Astrocyte (in vitro differentiated cells and primary cell): ENCODE results near the gene NUCB2. TPM values are rescaled to one million over a fixed set of nuclear protein-coding genes. Genes with fewer than 3 reads are reported as not detected.

Source experiments
- DNase-seq: peaks from one replicate; pipeline ENCODE4 v3.0.0-alpha.2; 2010; ENCODE audit warnings: low read depth
- FAIRE-seq: peaks from 2 replicates; lab custom pipeline; 2011; peaks lifted over from hg19 to GRCh38; lab: Jason Lieb, UNC
- H2AFZ ChIP-seq: 2 replicates; pipeline ENCODE4 v1.6.0; 2012; ENCODE audit warnings: low read depth, low read length, inconsistent platforms
- H3K27ac ChIP-seq: 2 replicates; pipeline ENCODE4 v1.5.1; 2011; ENCODE audit warnings: low read depth, low read length, inconsistent platforms
- H3K27me3 ChIP-seq: 2 replicates; pipeline ENCODE4 v1.6.0; 2011; ENCODE audit warnings: low read length, inconsistent platforms; ENCODE audit not compliant: insufficient read depth
- H3K36me3 ChIP-seq: 2 replicates; pipeline ENCODE4 v1.5.1; 2011; ENCODE audit warnings: low read length, inconsistent platforms; ENCODE audit not compliant: insufficient read depth
- H3K4me1 ChIP-seq: 2 replicates; pipeline ENCODE4 v1.5.1; 2011; ENCODE audit warnings: low read length, inconsistent platforms; ENCODE audit not compliant: insufficient read depth
- H3K4me2 ChIP-seq: 2 replicates; pipeline ENCODE4 v1.6.0; 2012; ENCODE audit warnings: low read length, inconsistent platforms
- H3K4me3 ChIP-seq: 2 replicates; pipeline ENCODE4 v1.5.1; 2011; ENCODE audit warnings: low read depth, mild to moderate bottlenecking, low read length, inconsistent platforms; ENCODE audit not compliant: insufficient read depth
- H3K79me2 ChIP-seq: 2 replicates; pipeline ENCODE4 v1.6.0; 2012; ENCODE audit warnings: mild to moderate bottlenecking, low read length, inconsistent platforms; ENCODE audit not compliant: insufficient read depth
- H3K9ac ChIP-seq: 2 replicates; pipeline ENCODE4 v1.6.0; 2012; ENCODE audit warnings: mild to moderate bottlenecking, low read length, inconsistent platforms
- H3K9me3 ChIP-seq: 2 replicates; pipeline ENCODE4 v1.5.1; 2012; ENCODE audit warnings: low read depth, mild to moderate bottlenecking, low read length, inconsistent platforms; ENCODE audit not compliant: insufficient read depth
- H4K20me1 ChIP-seq: 2 replicates; pipeline ENCODE4 v1.6.0; 2012; ENCODE audit warnings: low read length, inconsistent platforms; ENCODE audit not compliant: insufficient read depth
- H3K27ac Mint-ChIP-seq: one replicate; pipeline ENCODE4 v1.8.0; 2021; ENCODE audit warnings: mild to moderate bottlenecking, mixed read lengths; ENCODE audit not compliant: unreplicated experiment
- H3K27me3 Mint-ChIP-seq: one replicate; pipeline ENCODE4 v1.8.0; 2021; ENCODE audit warnings: low read depth, mixed read lengths; ENCODE audit not compliant: unreplicated experiment
- H3K36me3 Mint-ChIP-seq: one replicate; pipeline ENCODE4 v1.8.0; 2021; ENCODE audit warnings: low read depth, mixed read lengths; ENCODE audit not compliant: unreplicated experiment
- H3K4me1 Mint-ChIP-seq: one replicate; pipeline ENCODE4 v1.8.0; 2021; ENCODE audit warnings: low read depth, mixed read lengths; ENCODE audit not compliant: unreplicated experiment
- H3K4me3 Mint-ChIP-seq: one replicate; pipeline ENCODE4 v1.8.0; 2021; ENCODE audit warnings: mild to moderate bottlenecking, moderate library complexity, mixed read lengths; ENCODE audit not compliant: unreplicated experiment
- H3K9me3 Mint-ChIP-seq: one replicate; pipeline ENCODE4 v1.8.0; 2021; ENCODE audit warnings: mild to moderate bottlenecking, mixed read lengths; ENCODE audit not compliant: unreplicated experiment
- EZH2 ChIP-seq: IDR thresholded peaks from 2 replicates; pipeline ENCODE4 v1.6.1; 2012; ENCODE audit warnings: mild to moderate bottlenecking, low read length, inconsistent platforms; ENCODE audit not compliant: insufficient read depth
- total RNA-seq: library from RNA; stranded (reverse); gene quantifications from 2 replicates; pipeline ENCODE4 v1.2.1, GENCODE V29; 2021
- TF ChIP-seq, protein P1 (sequence below): IDR thresholded peaks from 2 replicates; pipeline ENCODE4 v1.5.1; 2011; ENCODE audit warnings: low read depth, mild to moderate bottlenecking, inconsistent platforms, low read length, moderate library complexity; ENCODE audit not compliant: insufficient read depth

Gene NUCB2
- total RNA-seq, 1 donor from 2014 or later = 71.2 TPM

DNA sequence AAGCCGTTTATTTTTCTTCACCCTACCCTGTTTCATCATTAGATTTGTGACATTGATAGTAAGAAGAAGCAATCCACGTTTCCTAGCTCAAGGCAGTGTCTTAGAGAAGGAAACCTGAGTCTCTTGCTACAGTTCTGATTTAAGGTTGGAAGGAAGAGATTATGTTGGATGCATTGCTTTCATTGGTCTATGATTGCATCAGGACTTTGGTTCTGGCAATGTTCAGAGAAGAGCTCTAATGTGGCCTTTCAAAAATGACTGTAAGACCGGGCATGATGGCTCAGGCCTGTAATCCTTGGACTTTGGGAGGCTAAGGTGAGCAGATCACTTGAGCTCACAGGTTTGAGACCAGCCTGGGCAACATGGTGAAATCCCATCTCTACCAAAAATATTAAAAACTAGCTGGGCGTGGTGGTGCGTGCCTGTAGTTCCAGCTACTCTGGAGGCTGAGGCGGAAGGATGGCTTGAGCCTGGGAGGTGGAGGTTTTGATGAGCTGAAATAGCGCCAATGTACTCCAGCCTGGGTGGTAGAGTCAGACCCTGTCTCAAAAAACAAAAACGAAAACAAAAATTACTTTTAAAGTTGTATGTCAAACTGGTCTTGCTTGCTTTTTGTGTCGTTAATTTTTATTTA lies 4.1 kb downstream of the NUCB2 start:
- Mint-ChIP-seq H3K4me3 (no peak overlapping the region), H3K27ac (no peak overlapping the region), H3K27me3 (no peaks in the 10 kb centered on the region), H3K36me3 (no peaks in the 10 kb centered on the region), H3K9me3 (no peaks in the 10 kb centered on the region), H3K4me1 (peaks cover 7% of the 10 kb centered on the region)
- no peak overlapping the region for H2AFZ ChIP-seq
- TF ChIP-seq, protein P1, sequence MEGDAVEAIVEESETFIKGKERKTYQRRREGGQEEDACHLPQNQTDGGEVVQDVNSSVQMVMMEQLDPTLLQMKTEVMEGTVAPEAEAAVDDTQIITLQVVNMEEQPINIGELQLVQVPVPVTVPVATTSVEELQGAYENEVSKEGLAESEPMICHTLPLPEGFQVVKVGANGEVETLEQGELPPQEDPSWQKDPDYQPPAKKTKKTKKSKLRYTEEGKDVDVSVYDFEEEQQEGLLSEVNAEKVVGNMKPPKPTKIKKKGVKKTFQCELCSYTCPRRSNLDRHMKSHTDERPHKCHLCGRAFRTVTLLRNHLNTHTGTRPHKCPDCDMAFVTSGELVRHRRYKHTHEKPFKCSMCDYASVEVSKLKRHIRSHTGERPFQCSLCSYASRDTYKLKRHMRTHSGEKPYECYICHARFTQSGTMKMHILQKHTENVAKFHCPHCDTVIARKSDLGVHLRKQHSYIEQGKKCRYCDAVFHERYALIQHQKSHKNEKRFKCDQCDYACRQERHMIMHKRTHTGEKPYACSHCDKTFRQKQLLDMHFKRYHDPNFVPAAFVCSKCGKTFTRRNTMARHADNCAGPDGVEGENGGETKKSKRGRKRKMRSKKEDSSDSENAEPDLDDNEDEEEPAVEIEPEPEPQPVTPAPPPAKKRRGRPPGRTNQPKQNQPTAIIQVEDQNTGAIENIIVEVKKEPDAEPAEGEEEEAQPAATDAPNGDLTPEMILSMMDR = no peak
- TF ChIP-seq EZH2 = no peak
- no peak overlapping the region for H3K4me2 ChIP-seq
- H3K79me2 ChIP-seq = peaks cover 11% of the 10 kb centered on the region
- H3K27me3 ChIP-seq = no peaks in the 10 kb centered on the region
- H3K36me3 ChIP-seq = peaks cover 7% of the 10 kb centered on the region
- no peaks in the 10 kb centered on the region for H3K9me3 ChIP-seq
- peaks cover 6% of the 10 kb centered on the region for H3K4me1 ChIP-seq
- no peak overlapping the region for H3K9ac ChIP-seq
- H3K4me3 ChIP-seq = no peak overlapping the region
- no peak for FAIRE-seq
- peaks cover 4% of the 10 kb centered on the region for H4K20me1 ChIP-seq
- H3K27ac ChIP-seq = no peak overlapping the region
- no peak for DNase-seq

DNA sequence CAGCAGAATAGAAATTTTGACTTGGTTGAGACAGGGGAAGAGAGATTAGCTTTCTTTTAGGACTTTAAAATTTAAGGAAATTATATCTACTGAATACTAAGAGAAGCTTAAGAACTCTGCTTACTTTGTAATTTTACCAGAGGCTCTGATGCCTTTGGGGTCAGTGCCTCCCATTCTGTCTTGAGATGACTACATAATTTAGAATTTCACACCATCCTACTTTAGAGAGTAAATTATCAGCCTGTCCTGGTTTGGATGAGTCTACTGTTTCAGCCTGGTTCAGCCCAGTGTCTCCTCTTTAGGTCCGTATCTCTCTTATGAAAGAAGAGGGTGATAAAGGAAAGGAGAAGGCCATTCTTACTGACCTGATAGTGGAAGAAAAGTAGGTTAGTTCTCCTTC lies 9.8 kb downstream of the NUCB2 start:
- Mint-ChIP-seq H3K36me3 (peaks cover 3% of the 10 kb centered on the region), H3K4me3 (no peak overlapping the region), H3K4me1 (no peaks in the 10 kb centered on the region), H3K27ac (no peak overlapping the region), H3K9me3 (no peaks in the 10 kb centered on the region), H3K27me3 (no peaks in the 10 kb centered on the region)
- Histone ChIP-seq H4K20me1 (no peaks in the 10 kb centered on the region), H3K4me2 (no peak overlapping the region), H3K27me3 (no peaks in the 10 kb centered on the region), H3K79me2 (no peaks in the 10 kb centered on the region), H3K9ac (no peak overlapping the region), H3K27ac (no peak overlapping the region), H3K4me1 (no peaks in the 10 kb centered on the region), H2AFZ (no peak overlapping the region), H3K4me3 (no peak overlapping the region), H3K9me3 (no peaks in the 10 kb centered on the region), H3K36me3 (peaks cover 7% of the 10 kb centered on the region)
- DNase-seq = no peak
- TF ChIP-seq EZH2 = no peak
- TF ChIP-seq, protein P1 = no peak
- FAIRE-seq = no peak

DNA sequence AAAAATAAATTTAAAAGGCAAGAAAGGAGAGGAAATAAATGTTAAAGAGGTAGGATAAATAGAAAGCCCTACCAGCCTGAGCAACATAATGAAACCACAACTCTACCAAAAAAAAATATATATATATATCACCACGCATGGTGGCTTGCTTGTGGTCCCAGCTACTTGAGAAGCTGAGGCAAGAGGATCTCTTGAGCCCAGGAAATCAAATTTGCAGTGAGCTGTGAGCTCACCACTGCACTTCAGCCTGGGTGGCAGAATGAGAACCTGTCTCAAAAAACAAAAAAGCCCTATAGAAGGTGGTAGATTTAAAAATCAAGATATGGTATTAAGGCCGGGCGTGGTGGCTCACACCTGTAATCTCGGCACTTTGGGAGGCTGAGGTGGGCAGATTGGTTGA lies 10.5 kb downstream of the NUCB2 start:
- Histone ChIP-seq H2AFZ (no peak overlapping the region), H3K27ac (no peak overlapping the region), H3K79me2 (no peaks in the 10 kb centered on the region), H3K4me1 (no peaks in the 10 kb centered on the region), H3K4me3 (no peak overlapping the region), H3K9me3 (no peaks in the 10 kb centered on the region), H3K36me3 (peaks cover 7% of the 10 kb centered on the region), H3K9ac (no peak overlapping the region), H4K20me1 (no peaks in the 10 kb centered on the region), H3K4me2 (no peak overlapping the region), H3K27me3 (no peaks in the 10 kb centered on the region)
- DNase-seq (no peak), FAIRE-seq (no peak)
- no peaks in the 10 kb centered on the region for H3K4me1 Mint-ChIP-seq
- no peaks in the 10 kb centered on the region for H3K9me3 Mint-ChIP-seq
- peaks cover 3% of the 10 kb centered on the region for H3K36me3 Mint-ChIP-seq
- H3K27me3 Mint-ChIP-seq = no peaks in the 10 kb centered on the region
- TF ChIP-seq, protein P1 = no peak
- TF ChIP-seq EZH2 = no peak
- H3K4me3 Mint-ChIP-seq = no peak overlapping the region
- H3K27ac Mint-ChIP-seq = no peak overlapping the region
